ENCODE measurements around the gene MORC4. TPM values are rescaled to one million over a fixed set of nuclear protein-coding genes. Genes with fewer than 3 reads are reported as not detected.
A peak's percentile ranks its signal among the peaks of the same experiment; 100 is the strongest.

Gene MORC4
- total RNA-seq, 1 donor from 2014 or later, result 17.9 TPM

GRCh38 chrX:106932492-106932923, 67.5 kb downstream of the MORC4 start:
- Histone ChIP-seq H3K27me3 (no peaks in the 10 kb centered on the region), H3K36me3 (no peaks in the 10 kb centered on the region), H3K27ac (no peak overlapping the region), H3K9me3 (no peaks in the 10 kb centered on the region), H3K4me3 (no peak overlapping the region), H3K4me1 (no peaks in the 10 kb centered on the region)
- no peak for DNase-seq (ENCODE audit: extremely low spot score in 2 of 2)
- TF ChIP-seq POLR2AphosphoS5 (IDR thresholded peaks at IDR 0.05; ENCODE audit: insufficient read depth in 1 of 2, low read depth in 1 of 2), result no peak
- intact Hi-C loops (cut with DNase I), result no loop called here

DNA sequence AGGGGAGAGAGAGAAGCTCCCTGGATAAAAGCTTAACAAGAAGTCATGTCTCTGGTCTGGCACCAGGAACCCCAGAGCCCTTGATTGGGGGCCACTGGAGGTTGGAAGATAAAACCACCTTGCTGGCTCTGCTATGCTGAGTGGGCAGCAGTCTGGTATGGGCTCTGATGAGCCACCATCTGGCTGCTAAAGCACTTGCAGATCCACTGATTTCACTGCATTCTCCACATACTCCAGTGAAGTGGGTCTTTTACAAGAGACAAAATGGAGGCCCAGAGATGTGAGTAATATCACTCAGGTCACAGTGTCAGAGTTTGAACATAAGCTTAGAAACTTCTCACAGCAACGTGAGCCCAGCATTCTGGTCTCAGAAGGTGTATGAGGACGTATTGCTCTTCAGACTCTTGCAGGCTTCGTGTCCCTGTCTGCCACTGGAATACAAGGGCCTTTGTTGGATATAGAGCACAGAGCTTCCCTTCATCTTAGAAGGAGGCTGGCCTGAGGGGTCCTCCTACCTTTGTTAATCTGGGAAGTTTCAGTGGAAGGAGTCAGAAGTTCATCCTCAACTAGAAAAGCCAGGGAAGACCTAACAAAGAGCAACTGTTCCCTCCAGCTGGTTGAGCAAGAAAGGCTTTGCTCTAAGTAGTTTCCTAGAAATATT, 68.1 kb downstream of the MORC4 start:
- intact Hi-C loops (cut with DNase I), result no loop called here
- DNase-seq (ENCODE audit: extremely low spot score in 2 of 2), result no peak
- Histone ChIP-seq H3K27me3 (no peaks in the 10 kb centered on the region), H3K36me3 (no peaks in the 10 kb centered on the region), H3K27ac (no peak overlapping the region), H3K9me3 (no peaks in the 10 kb centered on the region), H3K4me3 (no peak overlapping the region), H3K4me1 (no peaks in the 10 kb centered on the region)
- TF ChIP-seq CTCF (IDR thresholded peaks at IDR 0.05), result no peak
- no peak for TF ChIP-seq POLR2AphosphoS5 (IDR thresholded peaks at IDR 0.05; ENCODE audit: insufficient read depth in 1 of 2, low read depth in 1 of 2)

DNA sequence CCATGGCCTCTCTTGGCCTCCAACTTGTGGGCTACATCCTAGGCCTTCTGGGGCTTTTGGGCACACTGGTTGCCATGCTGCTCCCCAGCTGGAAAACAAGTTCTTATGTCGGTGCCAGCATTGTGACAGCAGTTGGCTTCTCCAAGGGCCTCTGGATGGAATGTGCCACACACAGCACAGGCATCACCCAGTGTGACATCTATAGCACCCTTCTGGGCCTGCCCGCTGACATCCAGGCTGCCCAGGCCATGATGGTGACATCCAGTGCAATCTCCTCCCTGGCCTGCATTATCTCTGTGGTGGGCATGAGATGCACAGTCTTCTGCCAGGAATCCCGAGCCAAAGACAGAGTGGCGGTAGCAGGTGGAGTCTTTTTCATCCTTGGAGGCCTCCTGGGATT, 71.8 kb downstream of the MORC4 start:
- no peaks in the 10 kb centered on the region for H3K27me3 ChIP-seq
- no peak overlapping the region for H3K27ac ChIP-seq
- TF ChIP-seq POLR2A (IDR thresholded peaks at IDR 0.05), result no peak
- TF ChIP-seq CTCF (IDR thresholded peaks at IDR 0.05), result no peak
- TF ChIP-seq POLR2AphosphoS5 (IDR thresholded peaks at IDR 0.05; ENCODE audit: insufficient read depth in 1 of 2, low read depth in 1 of 2), result no peak
- H3K4me3 ChIP-seq, result no peak overlapping the region
- intact Hi-C loops (cut with DNase I), result no loop called here
- peak in 1 of 2 donors; percentile 49 for DNase-seq (ENCODE audit: extremely low spot score in 2 of 2)
- no peaks in the 10 kb centered on the region for H3K9me3 ChIP-seq
- H3K4me1 ChIP-seq, result no peaks in the 10 kb centered on the region
- H3K36me3 ChIP-seq, result no peaks in the 10 kb centered on the region

- intact Hi-C loops (cut with DNase I), result no loop called here
- H3K27me3 ChIP-seq, result no peaks in the 10 kb centered on the region
- DNase-seq (ENCODE audit: extremely low spot score in 2 of 2), result peak in 1 of 2 donors; percentile 43
- no peak overlapping the region for H3K27ac ChIP-seq
- no peaks in the 10 kb centered on the region for H3K4me1 ChIP-seq
- no peaks in the 10 kb centered on the region for H3K36me3 ChIP-seq
- H3K4me3 ChIP-seq, result no peak overlapping the region
- no peak for TF ChIP-seq POLR2A (IDR thresholded peaks at IDR 0.05)
- no peak for TF ChIP-seq CTCF (IDR thresholded peaks at IDR 0.05)
- no peak for TF ChIP-seq POLR2AphosphoS5 (IDR thresholded peaks at IDR 0.05; ENCODE audit: insufficient read depth in 1 of 2, low read depth in 1 of 2)
- H3K9me3 ChIP-seq, result no peaks in the 10 kb centered on the region
Measured at GRCh38 chrX:106927700-106928099, 72.3 kb downstream of the MORC4 start.

- Histone ChIP-seq H3K27me3 (no peaks in the 10 kb centered on the region), H3K4me1 (no peaks in the 10 kb centered on the region), H3K4me3 (no peak overlapping the region), H3K9me3 (no peaks in the 10 kb centered on the region), H3K36me3 (no peaks in the 10 kb centered on the region), H3K27ac (no peak overlapping the region)
- TF ChIP-seq POLR2A (IDR thresholded peaks at IDR 0.05) (no peak), CTCF (IDR thresholded peaks at IDR 0.05) (no peak), POLR2AphosphoS5 (IDR thresholded peaks at IDR 0.05; ENCODE audit: insufficient read depth in 1 of 2, low read depth in 1 of 2) (no peak)
- intact Hi-C loops (cut with DNase I), result no loop called here
- peak in 1 of 2 donors; percentile 19 for DNase-seq (ENCODE audit: extremely low spot score in 2 of 2)
Measured at GRCh38 chrX:106927023-106927422, 73.0 kb downstream of the MORC4 start.

Data from vagina (tissue), 2 donors.